GM12891 (cell line): ENCODE results near the gene LRIT2.

Source experiments
- POLR2A ChIP-seq: IDR thresholded peaks from 2 replicates; pipeline ENCODE4 v1.6.1; 2011; ENCODE audit warnings: low read depth, low read length, control low read depth
- POLR2AphosphoS5 ChIP-seq: IDR thresholded peaks from 2 replicates; pipeline ENCODE4 v1.6.1; 2011; ENCODE audit warnings: low read depth, low read length, control low read depth
- POU2F2 ChIP-seq: IDR thresholded peaks from 2 replicates; pipeline ENCODE4 v1.6.1; 2011; ENCODE audit warnings: low read depth, mild to moderate bottlenecking, control low read depth, low read length, moderate library complexity
- SPI1 ChIP-seq: IDR thresholded peaks from 2 replicates; pipeline ENCODE4 v1.6.1; 2011; ENCODE audit warnings: low read depth, low read length, control low read depth
- TAF1 ChIP-seq: IDR thresholded peaks from 2 replicates; pipeline ENCODE4 v1.6.1; 2011; ENCODE audit warnings: low read depth, low read length, control low read depth

DNA sequence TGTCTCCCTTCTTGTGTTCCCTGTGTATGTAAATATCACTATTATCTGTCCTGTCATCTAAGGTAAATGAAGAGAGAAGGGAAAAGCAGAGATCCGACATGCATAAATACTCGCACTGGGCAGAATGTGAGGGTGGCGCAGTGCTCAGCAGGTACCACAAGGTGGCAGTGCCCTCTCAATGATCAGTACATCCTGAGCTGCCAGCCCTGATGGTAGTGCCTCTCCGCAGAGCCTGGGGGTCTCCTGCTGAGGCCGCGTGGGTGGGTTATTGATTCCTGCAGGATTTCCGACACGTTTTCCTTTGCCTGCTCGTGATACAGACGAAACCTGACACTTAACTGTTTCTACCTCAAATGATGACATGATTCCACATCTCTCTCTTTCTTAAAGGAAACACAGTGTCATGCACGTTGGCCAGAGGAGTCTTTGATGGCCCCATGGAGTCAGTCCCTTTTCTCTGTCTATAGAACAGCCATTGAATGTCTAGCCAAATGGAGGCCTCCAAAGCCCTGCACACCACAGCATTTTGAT lies 39.3 kb upstream of the LRIT2 start:
- TF ChIP-seq POU2F2 = 0 out of 2 replicates have a peak, but pooled peaks have one; percentile 42
- TF ChIP-seq POLR2A = no peak
- TF ChIP-seq POLR2AphosphoS5 = no peak
- no peak for TF ChIP-seq TAF1
- no peak for TF ChIP-seq SPI1
